Stimulated activated memory B cell treated with anti-CD40 and anti-IgM and Interleukin-4, amounts not matched to agents 10 μg/mL and 1 μg/mL and 100 μg/mL, for 72 hours (primary cell): ENCODE data around the gene LRRC61.
"Not testable (repeated sequence)": the region's sequence is repeated elsewhere in the genome, so short reads cannot be mapped to it uniquely, and the experiment has no call there.

ENCODE experiments used
- ATAC-seq: fragments of 150-1000 bp; cut with Tn5 transposase; 2 replicates; pipeline ENCODE4 v1.10.0; 2021
- H3K27ac Mint-ChIP-seq: one replicate; pipeline ENCODE4 v1.8.0; 2022; ENCODE audit warnings: mild to moderate bottlenecking, mixed read lengths
- H3K27me3 Mint-ChIP-seq: one replicate; pipeline ENCODE4 v1.8.0; 2022; ENCODE audit warnings: mixed read lengths
- H3K36me3 Mint-ChIP-seq: one replicate; pipeline ENCODE4 v1.8.0; 2022; ENCODE audit warnings: mixed read lengths
- H3K4me1 Mint-ChIP-seq: one replicate; pipeline ENCODE4 v1.8.0; 2022; ENCODE audit warnings: mixed read lengths
- H3K4me3 Mint-ChIP-seq: one replicate; pipeline ENCODE4 v1.8.0; 2022; ENCODE audit warnings: mild to moderate bottlenecking, moderate library complexity, mixed read lengths
- H3K9me3 Mint-ChIP-seq: one replicate; pipeline ENCODE4 v1.8.0; 2022; ENCODE audit warnings: mixed read lengths

LRRC61 gene, protein sequence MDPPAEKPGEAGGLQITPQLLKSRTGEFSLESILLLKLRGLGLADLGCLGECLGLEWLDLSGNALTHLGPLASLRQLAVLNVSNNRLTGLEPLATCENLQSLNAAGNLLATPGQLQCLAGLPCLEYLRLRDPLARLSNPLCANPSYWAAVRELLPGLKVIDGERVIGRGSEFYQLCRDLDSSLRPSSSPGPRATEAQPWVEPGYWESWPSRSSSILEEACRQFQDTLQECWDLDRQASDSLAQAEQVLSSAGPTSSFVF

DNA sequence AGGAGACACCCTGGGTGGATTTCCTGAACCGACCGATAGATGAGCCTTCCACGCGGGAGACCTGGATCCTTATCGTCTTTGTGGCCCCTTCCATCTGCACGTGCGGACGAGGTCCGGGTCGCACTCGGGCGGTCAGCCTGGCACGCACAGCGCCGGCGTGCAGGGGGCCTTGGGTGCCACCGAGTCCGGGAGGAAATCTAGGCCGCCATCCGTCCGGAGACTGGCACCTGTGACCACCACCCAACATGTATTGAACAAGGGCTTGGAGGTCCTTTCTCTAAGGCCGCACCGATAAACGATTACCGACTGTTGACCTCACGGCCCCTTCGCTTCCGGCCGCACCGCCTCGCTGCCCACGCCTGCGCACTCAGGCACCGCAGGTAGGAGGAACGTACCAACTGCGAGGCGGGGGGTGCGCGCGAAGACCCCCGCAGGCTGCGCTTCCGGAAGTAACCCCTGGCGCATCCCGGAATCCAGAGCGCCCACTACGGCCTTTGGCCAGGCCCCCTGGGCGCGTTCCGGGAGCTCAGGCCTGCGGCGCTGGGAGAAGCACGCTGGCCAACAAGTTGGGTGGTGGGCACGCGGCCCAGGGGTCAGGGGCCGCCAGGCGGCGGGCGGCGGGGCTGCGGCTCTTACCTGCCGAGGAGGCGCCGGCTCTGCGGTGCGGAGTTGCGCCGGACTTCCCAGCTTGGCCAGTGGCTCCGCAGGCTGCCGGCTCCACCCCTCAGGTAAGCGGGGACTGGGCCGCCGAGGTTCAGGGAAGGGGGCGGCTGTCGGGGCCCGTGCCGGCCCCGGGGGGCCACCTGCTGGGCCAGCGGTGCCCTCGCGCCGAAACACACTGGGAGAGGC lies at the start of gene LRRC61, which contains the start of gene ACTR3C:
LRRC61 (plus strand) TSS at position 523 of the 849 bp plus-strand sequence. CDS start 13,507 bp downstream, outside the sequence.
ACTR3C (minus strand) TSS at position 713 of the 849 bp plus-strand sequence. CDS start 28,249 bp downstream, outside the sequence.
- peaks cover 28% of the 10 kb centered on the region for H3K36me3 Mint-ChIP-seq

DNA sequence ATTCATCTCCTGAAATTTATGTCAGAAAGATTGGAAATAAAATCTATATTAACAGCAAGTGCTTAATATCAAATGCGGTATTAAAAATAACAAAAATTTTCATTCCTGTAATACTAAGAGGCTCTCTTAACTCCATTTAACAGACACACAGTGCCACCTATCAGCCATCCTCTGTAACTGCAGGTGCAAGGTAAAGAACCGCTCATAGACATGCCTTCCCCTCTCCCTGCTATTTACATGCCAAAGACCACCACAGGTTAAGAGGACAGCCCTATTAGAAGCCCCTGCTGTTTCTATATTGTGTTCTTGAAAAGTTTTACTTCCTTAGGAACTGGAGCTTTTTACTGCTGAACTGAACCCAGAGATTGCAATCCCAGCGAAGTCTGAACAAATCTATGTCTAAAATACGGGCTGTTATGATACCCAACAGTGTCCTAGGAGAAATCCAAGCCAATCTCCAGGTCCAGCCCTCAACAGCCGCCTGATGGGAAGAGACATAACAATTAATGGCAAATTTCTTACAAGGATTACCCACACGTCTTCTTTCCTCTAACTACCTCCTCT lies 46.9 kb upstream of the LRRC61 start:
- not testable (repeated sequence) for H3K27me3 Mint-ChIP-seq, H3K9me3 Mint-ChIP-seq, H3K4me3 Mint-ChIP-seq, H3K4me1 Mint-ChIP-seq, H3K27ac Mint-ChIP-seq, H3K36me3 Mint-ChIP-seq, ATAC-seq

More for the DNA sequence above, at the start of gene LRRC61, which contains the start of gene ACTR3C:
- peak; percentile 84 for ATAC-seq
- Mint-ChIP-seq H3K4me1 (peaks cover 50% of the 10 kb centered on the region), H3K27me3 (no peaks in the 10 kb centered on the region), H3K27ac (peak within 1 kb of the TSS; percentile 99), H3K9me3 (no peaks in the 10 kb centered on the region), H3K4me3 (peak within 1 kb of the TSS; percentile 97)

DNA sequence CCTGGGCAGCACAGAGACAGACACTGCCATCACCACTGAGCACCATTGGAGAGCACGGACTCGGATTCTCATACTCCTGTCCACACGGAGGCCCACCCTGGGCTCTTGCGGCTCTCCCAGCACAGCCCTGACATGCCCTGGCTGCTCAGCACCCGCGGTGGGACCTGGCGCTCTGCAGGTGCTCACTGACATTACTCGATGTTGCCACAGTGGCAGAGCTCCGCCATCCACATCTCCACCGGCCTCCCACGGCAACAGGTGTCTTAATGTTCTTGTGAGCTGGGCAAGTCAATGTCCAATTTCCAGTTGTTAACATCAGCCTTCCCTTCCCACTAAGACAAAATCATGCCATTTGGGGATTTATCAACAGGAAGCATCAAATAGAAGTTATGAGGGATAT lies 44.8 kb upstream of the LRRC61 start:
- not testable (repeated sequence) for ATAC-seq, H3K27me3 Mint-ChIP-seq, H3K4me1 Mint-ChIP-seq, H3K36me3 Mint-ChIP-seq, H3K9me3 Mint-ChIP-seq, H3K27ac Mint-ChIP-seq, H3K4me3 Mint-ChIP-seq

DNA sequence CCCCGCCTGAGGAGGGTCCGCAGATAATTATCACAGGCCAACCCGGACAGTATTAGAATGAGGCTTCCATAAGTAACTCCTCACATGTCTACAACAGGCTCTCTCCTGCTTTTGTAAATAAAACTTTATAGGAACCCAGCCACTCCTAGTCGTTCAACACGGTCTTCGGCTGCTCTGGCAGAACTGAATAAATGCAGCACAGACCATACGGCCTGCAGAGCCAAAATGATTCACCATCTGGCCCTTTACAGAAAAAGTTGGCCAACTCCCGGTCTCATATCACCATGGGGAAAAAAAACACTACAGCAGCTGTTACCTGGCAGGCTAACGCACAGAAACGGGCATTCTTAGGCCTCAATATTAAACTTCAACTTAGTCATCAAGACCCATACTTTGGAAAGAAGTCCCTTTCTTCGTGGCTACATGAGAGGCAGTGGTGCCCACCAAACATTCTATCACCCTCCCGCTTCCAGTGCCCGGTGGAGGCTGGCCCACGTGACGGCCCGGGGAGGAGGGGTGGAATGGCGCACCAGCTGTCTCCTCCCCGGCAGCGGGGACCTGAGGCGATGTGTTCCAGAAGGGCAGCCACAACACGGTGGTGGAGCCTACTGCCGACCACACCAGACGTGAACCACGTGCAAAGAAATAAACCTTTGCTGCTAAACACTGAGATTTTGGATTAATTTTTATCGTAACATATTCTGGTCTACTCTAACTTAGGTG lies 41.3 kb upstream of the LRRC61 start:
- not testable (repeated sequence) for H3K27me3 Mint-ChIP-seq, H3K9me3 Mint-ChIP-seq, H3K27ac Mint-ChIP-seq, ATAC-seq, H3K36me3 Mint-ChIP-seq, H3K4me1 Mint-ChIP-seq, H3K4me3 Mint-ChIP-seq

DNA sequence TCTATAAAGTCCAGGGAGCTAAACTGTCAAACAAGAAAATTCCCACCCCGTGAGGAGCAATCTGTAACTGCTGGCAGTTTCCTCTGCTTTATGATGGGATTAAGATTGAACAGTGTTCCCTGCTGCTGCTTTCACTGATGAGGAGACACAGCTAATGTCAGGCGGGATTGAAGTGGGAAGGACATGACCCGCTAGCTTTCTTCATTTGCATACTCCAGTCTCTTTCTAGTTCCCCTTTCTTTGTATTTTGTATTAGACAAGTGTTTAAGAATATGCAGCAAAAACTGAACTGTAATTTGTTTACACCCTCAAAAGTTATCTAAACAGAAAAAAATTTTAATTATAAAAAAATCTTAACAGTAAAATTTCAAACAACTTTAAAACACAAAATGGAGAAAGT lies 40.0 kb upstream of the LRRC61 start:
- not testable (repeated sequence) for ATAC-seq, H3K27me3 Mint-ChIP-seq, H3K4me3 Mint-ChIP-seq, H3K4me1 Mint-ChIP-seq, H3K27ac Mint-ChIP-seq, H3K36me3 Mint-ChIP-seq, H3K9me3 Mint-ChIP-seq

DNA sequence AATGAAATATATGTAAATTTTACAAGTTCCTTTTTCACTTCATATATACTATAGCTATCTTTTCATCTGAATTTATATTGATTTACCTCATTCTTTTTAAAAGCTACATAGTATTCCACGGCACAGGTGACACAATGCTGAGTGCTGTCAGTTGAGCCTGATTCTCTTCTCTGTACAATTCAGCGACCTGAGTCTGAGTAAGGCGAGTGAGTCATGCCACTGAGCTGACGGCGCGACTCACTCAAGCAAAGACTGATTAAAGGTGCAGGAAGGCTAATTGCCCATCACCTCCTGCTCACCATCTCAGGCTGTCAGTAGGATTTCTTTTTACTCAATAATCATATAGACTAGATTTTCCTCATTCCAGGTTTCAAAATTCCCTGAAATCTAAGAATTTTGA lies 39.5 kb upstream of the LRRC61 start:
- not testable (repeated sequence) for H3K4me3 Mint-ChIP-seq, ATAC-seq, H3K9me3 Mint-ChIP-seq, H3K27me3 Mint-ChIP-seq, H3K36me3 Mint-ChIP-seq, H3K27ac Mint-ChIP-seq, H3K4me1 Mint-ChIP-seq

DNA sequence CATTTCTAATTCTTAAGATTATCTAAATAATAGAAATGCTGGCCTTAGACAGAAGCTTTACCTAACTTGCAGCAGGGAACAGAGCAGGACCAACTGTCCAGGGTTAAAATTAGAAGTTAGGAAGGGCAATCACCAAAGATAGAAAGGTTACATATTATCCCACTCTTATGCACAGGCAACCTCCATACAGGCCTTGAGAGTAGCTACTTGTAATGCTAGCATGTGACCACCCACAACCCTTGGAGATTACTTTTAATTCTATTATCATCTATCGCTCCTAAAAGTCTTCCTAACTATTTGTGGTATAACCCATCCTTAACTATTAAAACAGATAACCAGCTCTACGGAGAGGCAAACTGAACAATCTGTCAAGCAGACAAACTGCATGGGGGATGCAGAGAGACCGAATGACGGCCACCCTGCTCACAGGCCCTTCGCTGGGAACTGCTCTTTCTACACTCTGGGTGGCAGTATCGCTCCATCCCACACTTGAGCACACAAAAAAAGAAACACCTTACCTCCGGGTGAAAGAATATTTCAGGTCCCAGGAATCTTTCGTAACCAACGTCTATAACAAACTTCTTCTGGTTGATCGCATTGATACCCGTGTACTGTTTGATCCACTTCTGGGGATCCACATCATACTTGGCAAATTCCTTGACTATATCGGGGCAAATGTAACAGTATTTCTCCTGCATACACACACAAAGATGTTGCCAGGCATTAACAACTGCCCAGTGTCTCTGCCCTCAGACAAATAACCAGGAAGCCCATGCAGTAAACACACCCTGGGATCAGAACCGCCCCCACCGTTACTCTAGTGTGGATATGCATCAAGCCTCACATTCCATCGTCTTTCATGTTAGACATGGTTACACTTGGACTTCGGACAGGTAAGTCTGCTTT lies 37.1 kb upstream of the LRRC61 start:
- peak; percentile 79 for ATAC-seq
- H3K9me3 Mint-ChIP-seq, H3K4me3 Mint-ChIP-seq, H3K27ac Mint-ChIP-seq, H3K27me3 Mint-ChIP-seq, H3K36me3 Mint-ChIP-seq, H3K4me1 Mint-ChIP-seq: not testable (repeated sequence)

DNA sequence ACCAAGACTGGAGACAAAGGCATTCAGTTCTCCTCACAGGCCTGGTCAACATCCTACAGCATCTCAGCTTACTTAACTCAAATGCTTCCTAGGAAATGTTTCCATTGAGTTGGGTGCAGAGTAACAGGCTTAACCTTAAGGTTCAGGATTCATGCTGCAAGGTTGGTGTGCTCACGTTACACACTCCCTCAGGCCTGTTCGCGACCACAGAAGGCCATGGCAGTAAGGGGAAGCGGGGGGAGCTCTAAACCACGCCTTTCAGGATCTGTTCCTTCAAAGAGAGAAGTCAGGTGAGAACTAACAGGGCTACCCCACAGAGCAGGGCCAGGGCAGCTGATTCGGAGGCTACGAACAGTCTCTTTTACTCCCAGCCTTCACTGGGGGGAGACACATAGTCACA lies 35.3 kb upstream of the LRRC61 start:
- not testable (repeated sequence) for H3K27ac Mint-ChIP-seq, H3K36me3 Mint-ChIP-seq, H3K4me1 Mint-ChIP-seq, H3K9me3 Mint-ChIP-seq, H3K4me3 Mint-ChIP-seq, H3K27me3 Mint-ChIP-seq, ATAC-seq

DNA sequence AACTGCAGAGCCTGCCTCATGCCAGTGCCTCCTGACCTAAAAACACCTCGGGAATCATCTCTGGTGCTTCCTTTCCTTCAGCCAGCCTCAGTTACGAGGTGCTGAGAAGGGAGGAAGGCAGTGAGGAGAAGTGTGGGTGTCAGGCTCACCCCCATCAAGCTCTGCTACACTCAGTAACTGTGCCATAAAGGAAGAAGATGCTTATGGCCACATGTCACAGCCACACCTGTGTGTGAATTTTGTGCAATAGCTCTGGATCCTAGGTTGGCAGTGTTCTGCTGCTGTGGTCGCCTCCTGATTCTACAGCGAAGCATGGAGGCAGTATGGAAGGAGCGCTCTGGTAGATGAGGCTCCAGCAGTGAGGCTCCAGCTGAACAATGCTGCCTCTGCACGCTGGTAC lies 34.3 kb upstream of the LRRC61 start:
- not testable (repeated sequence) for H3K9me3 Mint-ChIP-seq, H3K4me1 Mint-ChIP-seq, H3K4me3 Mint-ChIP-seq, H3K27ac Mint-ChIP-seq, H3K27me3 Mint-ChIP-seq, H3K36me3 Mint-ChIP-seq, ATAC-seq

DNA sequence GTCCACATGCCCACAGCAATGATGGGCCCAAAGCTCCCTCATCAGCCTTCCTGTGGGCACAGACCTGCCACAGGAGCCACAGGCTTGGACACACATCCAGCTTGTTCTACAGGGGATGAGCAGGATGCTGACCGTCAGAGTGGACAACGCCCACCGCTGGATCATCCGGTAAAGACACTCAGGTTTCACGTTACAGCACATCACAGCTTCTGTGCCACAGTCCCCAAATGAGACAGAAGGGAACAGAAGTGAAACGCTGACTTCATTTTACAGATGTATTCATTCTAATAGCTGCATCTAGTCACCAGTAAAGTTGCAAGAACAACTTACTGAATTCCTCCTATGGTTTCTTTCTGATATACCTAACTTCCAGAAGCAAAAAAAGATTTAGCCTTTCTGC lies 32.8 kb upstream of the LRRC61 start:
- H3K27ac Mint-ChIP-seq, H3K4me3 Mint-ChIP-seq, H3K27me3 Mint-ChIP-seq, H3K36me3 Mint-ChIP-seq, H3K9me3 Mint-ChIP-seq, ATAC-seq, H3K4me1 Mint-ChIP-seq: not testable (repeated sequence)

DNA sequence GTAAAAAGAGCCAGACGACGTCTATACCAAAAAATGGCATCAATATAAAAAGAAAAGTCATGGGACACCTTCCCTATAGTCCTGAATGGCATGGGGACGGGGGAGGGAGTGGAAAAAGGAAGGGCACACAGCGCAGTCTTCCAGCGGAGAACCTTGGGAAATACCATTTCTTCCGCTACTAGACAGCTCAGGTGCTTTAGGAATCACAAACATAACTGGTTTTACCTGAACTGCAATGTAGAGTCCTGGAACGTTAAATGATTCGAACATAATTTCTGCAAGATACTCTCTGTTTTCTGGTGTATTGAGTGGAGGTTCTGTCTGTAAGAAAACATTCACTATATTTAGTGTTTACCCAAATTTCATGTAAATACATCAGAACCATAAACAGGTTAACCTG lies 28.1 kb upstream of the LRRC61 start:
- not testable (repeated sequence) for ATAC-seq, H3K27ac Mint-ChIP-seq, H3K4me3 Mint-ChIP-seq, H3K9me3 Mint-ChIP-seq, H3K4me1 Mint-ChIP-seq, H3K27me3 Mint-ChIP-seq, H3K36me3 Mint-ChIP-seq

DNA sequence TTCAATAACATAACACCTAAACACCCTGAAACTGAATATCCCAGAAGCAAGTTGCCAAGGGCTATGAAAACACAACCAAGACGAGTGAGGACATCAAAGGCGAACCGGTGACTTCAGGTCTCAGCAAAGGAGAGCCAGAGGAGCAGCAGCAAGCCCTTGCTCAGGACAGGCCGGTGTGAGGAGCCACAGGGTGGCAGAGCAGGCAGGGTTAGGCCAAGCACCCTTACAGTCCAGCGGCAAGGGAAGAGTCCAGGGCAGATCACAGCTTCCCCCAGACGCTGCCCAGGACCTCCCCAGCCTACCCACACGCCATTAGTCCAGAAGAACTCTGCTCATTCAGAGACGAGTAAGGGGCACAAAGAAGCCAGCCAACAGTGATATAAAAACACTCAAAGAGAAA lies 27.5 kb upstream of the LRRC61 start:
- not testable (repeated sequence) for H3K36me3 Mint-ChIP-seq, H3K4me3 Mint-ChIP-seq, H3K27me3 Mint-ChIP-seq, H3K4me1 Mint-ChIP-seq, ATAC-seq, H3K27ac Mint-ChIP-seq, H3K9me3 Mint-ChIP-seq

DNA sequence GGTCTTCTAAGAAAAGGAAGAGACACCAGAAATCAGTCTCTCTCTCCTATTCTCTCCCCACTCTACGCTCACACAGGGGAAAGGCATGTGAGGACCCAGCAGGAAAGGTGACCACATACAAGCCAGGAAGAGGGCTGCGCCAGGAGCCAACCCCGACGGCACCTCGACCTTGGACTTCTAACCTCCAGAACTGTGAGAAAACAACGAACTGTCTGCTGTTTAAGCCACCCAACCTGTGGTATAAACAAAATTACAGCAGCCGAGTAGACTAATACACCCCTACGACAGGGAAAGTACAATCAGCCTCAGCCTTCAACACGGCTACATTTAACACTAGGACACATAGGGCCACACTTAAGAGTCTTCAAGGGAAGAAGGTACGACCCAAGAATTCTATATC lies 26.4 kb upstream of the LRRC61 start:
- not testable (repeated sequence) for ATAC-seq, H3K4me1 Mint-ChIP-seq, H3K27me3 Mint-ChIP-seq, H3K27ac Mint-ChIP-seq, H3K4me3 Mint-ChIP-seq, H3K36me3 Mint-ChIP-seq, H3K9me3 Mint-ChIP-seq

DNA sequence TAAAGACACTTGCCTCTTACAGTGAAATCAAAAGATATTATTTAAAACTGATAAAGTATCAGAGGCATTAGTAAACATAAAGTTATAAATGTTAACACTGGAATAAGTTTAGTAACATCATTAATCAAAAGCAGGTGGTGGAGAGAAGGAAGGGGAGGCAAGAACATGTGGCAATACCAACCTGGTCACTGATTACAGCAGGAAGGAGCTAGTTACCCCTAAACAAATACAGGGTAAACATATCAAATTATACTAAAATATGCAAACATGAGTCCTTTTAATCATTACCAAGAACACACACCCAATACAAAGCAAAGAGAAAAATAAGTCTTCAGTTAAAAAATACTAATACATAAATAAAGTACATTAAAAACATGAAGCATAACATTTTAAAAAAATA lies 25.2 kb upstream of the LRRC61 start:
- not testable (repeated sequence) for H3K27me3 Mint-ChIP-seq, H3K27ac Mint-ChIP-seq, ATAC-seq, H3K4me1 Mint-ChIP-seq, H3K4me3 Mint-ChIP-seq, H3K36me3 Mint-ChIP-seq, H3K9me3 Mint-ChIP-seq

DNA sequence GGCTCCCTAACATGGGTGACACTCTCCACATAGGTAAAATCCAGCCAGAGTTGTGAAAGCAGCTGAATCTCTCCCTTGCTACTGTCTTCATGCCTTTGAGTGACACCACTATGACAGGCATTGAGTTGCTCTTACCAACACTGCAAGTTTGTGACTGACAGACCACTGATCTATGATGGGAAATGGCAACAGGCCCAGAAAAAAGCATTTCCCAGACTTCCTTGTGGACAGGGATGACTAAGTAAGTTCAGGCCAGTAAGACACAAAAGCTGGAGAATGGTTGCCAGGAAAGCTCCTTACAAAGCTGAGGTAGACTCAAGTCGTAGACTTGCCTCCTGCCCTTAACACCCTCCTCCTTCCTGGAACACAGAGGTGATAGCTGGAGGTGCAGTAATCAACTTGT lies 20.2 kb upstream of the LRRC61 start:
- not testable (repeated sequence) for H3K4me1 Mint-ChIP-seq, H3K27me3 Mint-ChIP-seq, H3K36me3 Mint-ChIP-seq, ATAC-seq, H3K27ac Mint-ChIP-seq, H3K4me3 Mint-ChIP-seq, H3K9me3 Mint-ChIP-seq
